ENCODE measurements around the gene MTERF2. TPM values are rescaled to one million over a fixed set of nuclear protein-coding genes. Genes with fewer than 3 reads are reported as not detected.

MTERF2 gene
- total and polyA plus RNA-seq, 2 of the 13 experiments (the other 11 are each of a cell fraction or from before 2014, with no cell fraction given): 8.0 to 11.6 TPM

DNA sequence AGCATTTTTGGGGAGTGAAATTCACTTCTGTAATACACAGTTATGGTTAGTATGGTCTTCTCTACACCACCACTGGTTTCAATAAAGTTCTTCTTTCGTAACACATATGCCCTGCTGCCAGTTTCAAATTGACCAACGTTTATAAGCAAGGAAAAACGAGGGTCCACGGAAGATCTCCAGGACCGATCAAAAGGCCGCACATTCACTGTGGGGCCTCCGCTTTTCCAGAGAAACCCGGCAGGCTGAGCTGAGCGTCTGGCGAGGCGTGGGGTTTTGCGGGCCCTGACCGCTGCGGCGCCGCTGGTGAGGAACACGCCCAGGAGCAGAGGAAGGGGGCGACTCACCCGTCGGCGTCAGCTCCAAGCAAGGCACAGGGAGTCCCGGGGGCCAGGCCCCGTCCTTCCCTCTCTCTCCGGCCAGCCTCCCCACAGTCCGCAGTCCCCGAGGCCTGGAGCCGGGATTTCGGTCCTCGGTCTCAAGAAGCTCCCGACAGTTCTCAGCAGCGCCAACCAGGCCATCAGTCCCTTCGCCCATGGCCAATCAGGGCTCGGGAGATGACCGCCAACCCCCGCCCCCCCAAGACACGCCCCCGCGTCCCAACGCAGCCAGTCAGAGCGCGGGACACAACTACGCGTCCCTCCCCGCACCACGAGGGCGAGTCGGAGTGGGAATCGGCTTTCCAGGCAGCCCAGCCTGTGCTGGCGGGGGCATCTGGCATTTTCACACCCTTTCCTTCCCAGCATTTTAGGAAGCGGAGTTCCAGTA, at the start of gene MTERF2 (continued):
- TF ChIP-seq, protein P1, sequence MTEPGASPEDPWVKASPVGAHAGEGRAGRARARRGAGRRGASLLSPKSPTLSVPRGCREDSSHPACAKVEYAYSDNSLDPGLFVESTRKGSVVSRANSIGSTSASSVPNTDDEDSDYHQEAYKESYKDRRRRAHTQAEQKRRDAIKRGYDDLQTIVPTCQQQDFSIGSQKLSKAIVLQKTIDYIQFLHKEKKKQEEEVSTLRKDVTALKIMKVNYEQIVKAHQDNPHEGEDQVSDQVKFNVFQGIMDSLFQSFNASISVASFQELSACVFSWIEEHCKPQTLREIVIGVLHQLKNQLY (CRISPR knock-in tag; IDR thresholded peaks at IDR 0.05): no peak
- TF ChIP-seq GFI1 (CRISPR knock-in tag; IDR thresholded peaks at IDR 0.05; ENCODE audit: borderline replicate concordance) (0 out of 2 replicates have a peak, but pooled peaks have one; percentile 36), ZNF777 (CRISPR knock-in tag; IDR thresholded peaks at IDR 0.05) (peak; percentile 36; the same call in 1 of the 2 replicates), RFX3 (CRISPR knock-in tag; IDR thresholded peaks at IDR 0.05) (no peak), ZNF430 (CRISPR knock-in tag; IDR thresholded peaks at IDR 0.05) (peak; percentile 82; the same call in 1 of the 2 replicates), XBP1 (CRISPR knock-in tag; IDR thresholded peaks at IDR 0.05) (peak; percentile 64; the same call in 1 of the 2 replicates), ZNF230 (CRISPR knock-in tag; IDR thresholded peaks at IDR 0.05) (peak; percentile 62; the same call in 1 of the 2 replicates), NCOA1 (CRISPR knock-in tag; IDR thresholded peaks at IDR 0.05) (no peak), GATAD1 (CRISPR knock-in tag; IDR thresholded peaks at IDR 0.05) (0 out of 2 replicates have a peak, but pooled peaks have one; percentile 9), BHLHE40 (IDR thresholded peaks at IDR 0.05; ENCODE audit: low read length) (no peak), ISX (CRISPR knock-in tag; conservative IDR thresholded peaks at IDR 0.05) (no peak), ZNF567 (CRISPR knock-in tag; IDR thresholded peaks at IDR 0.05; ENCODE audit: borderline replicate concordance) (no peak), ZNF615 (CRISPR knock-in tag; IDR thresholded peaks at IDR 0.05; ENCODE audit: borderline replicate concordance) (peak; percentile 35; the same call in 1 of the 2 replicates), FIP1L1 (IDR thresholded peaks at IDR 0.05; ENCODE audit: borderline replicate concordance, insufficient read depth, low read depth, low read length) (no peak), SSRP1 (CRISPR knock-in tag; IDR thresholded peaks at IDR 0.05) (no peak), HHEX (CRISPR knock-in tag; IDR thresholded peaks at IDR 0.05) (no peak), KLF12 (CRISPR knock-in tag; IDR thresholded peaks at IDR 0.05; ENCODE audit: borderline replicate concordance) (peak; percentile 41; the same call in 1 of the 2 replicates)
- TF ChIP-seq, protein P2, sequence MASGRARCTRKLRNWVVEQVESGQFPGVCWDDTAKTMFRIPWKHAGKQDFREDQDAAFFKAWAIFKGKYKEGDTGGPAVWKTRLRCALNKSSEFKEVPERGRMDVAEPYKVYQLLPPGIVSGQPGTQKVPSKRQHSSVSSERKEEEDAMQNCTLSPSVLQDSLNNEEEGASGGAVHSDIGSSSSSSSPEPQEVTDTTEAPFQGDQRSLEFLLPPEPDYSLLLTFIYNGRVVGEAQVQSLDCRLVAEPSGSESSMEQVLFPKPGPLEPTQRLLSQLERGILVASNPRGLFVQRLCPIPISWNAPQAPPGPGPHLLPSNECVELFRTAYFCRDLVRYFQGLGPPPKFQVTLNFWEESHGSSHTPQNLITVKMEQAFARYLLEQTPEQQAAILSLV (CRISPR knock-in tag; IDR thresholded peaks at IDR 0.05; ENCODE audit: borderline replicate concordance): peak; percentile 44; the same call in 1 of the 2 replicates
- TF ChIP-seq, protein P3, sequence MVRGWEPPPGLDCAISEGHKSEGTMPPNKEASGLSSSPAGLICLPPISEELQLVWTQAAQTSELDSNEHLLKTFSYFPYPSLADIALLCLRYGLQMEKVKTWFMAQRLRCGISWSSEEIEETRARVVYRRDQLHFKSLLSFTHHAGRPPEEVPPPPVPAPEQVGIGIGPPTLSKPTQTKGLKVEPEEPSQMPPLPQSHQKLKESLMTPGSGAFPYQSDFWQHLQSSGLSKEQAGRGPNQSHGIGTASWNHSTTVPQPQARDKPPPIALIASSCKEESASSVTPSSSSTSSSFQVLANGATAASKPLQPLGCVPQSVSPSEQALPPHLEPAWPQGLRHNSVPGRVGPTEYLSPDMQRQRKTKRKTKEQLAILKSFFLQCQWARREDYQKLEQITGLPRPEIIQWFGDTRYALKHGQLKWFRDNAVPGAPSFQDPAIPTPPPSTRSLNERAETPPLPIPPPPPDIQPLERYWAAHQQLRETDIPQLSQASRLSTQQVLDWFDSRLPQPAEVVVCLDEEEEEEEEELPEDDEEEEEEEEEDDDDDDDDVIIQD (CRISPR knock-in tag; IDR thresholded peaks at IDR 0.05; ENCODE audit: low read depth): peak; percentile 91
- TF ChIP-seq, protein P4, sequence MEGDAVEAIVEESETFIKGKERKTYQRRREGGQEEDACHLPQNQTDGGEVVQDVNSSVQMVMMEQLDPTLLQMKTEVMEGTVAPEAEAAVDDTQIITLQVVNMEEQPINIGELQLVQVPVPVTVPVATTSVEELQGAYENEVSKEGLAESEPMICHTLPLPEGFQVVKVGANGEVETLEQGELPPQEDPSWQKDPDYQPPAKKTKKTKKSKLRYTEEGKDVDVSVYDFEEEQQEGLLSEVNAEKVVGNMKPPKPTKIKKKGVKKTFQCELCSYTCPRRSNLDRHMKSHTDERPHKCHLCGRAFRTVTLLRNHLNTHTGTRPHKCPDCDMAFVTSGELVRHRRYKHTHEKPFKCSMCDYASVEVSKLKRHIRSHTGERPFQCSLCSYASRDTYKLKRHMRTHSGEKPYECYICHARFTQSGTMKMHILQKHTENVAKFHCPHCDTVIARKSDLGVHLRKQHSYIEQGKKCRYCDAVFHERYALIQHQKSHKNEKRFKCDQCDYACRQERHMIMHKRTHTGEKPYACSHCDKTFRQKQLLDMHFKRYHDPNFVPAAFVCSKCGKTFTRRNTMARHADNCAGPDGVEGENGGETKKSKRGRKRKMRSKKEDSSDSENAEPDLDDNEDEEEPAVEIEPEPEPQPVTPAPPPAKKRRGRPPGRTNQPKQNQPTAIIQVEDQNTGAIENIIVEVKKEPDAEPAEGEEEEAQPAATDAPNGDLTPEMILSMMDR (CRISPR knock-in tag; IDR thresholded peaks at IDR 0.05): 0 out of 2 replicates have a peak, but pooled peaks have one; percentile 17
- TF ChIP-seq, protein P5, sequence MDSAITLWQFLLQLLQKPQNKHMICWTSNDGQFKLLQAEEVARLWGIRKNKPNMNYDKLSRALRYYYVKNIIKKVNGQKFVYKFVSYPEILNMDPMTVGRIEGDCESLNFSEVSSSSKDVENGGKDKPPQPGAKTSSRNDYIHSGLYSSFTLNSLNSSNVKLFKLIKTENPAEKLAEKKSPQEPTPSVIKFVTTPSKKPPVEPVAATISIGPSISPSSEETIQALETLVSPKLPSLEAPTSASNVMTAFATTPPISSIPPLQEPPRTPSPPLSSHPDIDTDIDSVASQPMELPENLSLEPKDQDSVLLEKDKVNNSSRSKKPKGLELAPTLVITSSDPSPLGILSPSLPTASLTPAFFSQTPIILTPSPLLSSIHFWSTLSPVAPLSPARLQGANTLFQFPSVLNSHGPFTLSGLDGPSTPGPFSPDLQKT (CRISPR knock-in tag; IDR thresholded peaks at IDR 0.05; ENCODE audit: borderline replicate concordance): no peak
